GM19193 (cell line): Measurements from ENCODE around the gene KDM4C.

ENCODE experiments used
- POLR2A ChIP-seq: IDR thresholded peaks from 4 replicates; pipeline ENCODE4 v1.6.1; 2011; ENCODE audit not compliant: insufficient read depth, insufficient read length; ENCODE audit errors: extremely low read depth

Gene KDM4C

GRCh38 chr9:7117676-7118561 is 360.1 kb downstream of the KDM4C start:
- no peak for TF ChIP-seq POLR2A

GRCh38 chr9:7118633-7119032 is 360.9 kb downstream of the KDM4C start:
- TF ChIP-seq POLR2A: no peak

DNA sequence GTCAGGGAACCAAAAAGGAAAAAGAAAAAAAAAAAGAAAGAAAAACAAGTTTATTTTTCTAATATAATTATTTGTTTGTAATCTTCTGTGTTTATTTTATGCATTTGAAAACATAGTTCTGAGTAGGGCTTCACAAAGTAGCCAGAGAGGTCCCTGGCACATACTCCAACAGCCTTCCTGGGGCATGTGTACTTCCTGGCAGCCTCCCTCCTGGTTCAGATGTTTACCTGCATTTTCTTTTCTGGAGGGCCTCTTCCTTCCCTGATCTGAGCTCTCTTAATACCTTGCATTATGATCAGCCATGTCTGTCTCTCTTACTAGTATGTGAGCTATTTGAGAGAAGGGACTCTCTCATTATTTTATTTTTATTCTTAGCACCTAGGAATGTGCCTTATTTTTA is 361.8 kb downstream of the KDM4C start:
- TF ChIP-seq POLR2A: no peak

GRCh38 chr9:7121055-7121454 is 363.3 kb downstream of the KDM4C start:
- no peak for TF ChIP-seq POLR2A

DNA sequence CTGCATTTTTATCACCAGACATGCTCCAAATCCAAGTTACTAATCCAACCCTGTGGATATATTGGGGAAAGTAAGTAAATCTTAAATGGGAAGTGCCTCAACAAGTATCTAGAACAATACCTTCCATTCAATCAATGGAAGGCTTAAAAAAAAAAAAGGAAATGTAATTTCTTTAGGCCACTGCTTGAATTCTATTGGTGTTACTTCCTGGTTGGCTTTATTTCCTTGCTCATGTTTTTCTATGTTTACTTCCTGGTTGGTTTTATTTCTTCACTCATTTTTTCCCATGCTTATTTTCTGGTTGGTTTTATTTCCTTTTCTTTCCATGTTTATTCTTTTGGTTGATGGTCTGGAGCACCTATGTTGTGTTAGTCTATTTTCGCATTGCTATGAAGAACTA is 363.9 kb downstream of the KDM4C start:
- TF ChIP-seq POLR2A: no peak

DNA sequence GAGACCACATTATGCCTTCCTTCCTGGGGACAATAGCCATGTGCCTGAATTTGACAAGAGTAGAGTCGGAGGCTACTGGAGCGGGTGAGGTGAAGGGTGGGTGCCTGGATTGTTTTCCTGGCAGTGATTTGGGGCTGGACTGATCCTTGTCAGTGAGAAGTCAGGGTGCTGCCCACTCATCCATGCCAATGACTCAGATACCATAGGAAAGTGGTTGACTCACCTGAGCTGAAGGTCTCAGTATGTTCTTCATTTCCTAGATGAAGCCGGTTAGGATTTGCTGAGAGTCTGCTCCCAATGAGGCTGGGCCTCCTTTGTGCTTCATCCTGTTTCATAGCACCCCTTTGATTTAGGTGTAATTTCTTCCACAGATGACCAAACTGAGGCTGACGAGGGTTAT is 366.0 kb downstream of the KDM4C start:
- TF ChIP-seq POLR2A: no peak

GRCh38 chr9:7125231-7125630 is 367.5 kb downstream of the KDM4C start:
- no peak for TF ChIP-seq POLR2A

GRCh38 chr9:7129391-7129790 is 371.6 kb downstream of the KDM4C start:
- TF ChIP-seq POLR2A: no peak

DNA sequence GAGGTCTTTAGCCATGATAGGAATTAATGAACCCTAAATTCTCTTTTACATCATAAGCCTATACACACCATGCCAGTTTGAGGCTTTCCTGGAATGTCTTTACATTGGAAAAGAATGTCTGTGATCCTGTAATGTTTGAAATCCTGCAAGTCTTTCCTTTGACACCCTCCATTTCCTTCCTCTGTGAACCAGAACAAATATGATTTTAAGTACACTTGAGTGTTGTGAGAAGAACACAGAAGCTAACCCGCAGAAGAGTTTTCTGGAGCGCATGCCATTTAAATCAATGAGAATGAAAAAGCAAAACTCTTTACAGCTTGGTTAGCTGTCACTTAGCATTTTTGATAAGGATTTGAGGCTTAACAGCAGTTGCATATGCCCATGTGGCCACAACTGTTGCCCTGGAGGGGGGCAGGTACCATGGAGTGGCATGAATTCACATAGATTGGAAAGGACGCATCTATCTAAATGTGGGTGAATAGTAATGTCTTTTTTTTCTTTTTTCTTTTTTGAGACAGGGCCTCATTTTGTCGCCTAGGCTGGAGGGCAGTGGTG is 372.6 kb downstream of the KDM4C start:
- TF ChIP-seq POLR2A: no peak

GRCh38 chr9:7132605-7133004 is 374.8 kb downstream of the KDM4C start:
- no peak for TF ChIP-seq POLR2A

- TF ChIP-seq POLR2A: no peak
Observed at GRCh38 chr9:7135735-7136134, 378.0 kb downstream of the KDM4C start.

DNA sequence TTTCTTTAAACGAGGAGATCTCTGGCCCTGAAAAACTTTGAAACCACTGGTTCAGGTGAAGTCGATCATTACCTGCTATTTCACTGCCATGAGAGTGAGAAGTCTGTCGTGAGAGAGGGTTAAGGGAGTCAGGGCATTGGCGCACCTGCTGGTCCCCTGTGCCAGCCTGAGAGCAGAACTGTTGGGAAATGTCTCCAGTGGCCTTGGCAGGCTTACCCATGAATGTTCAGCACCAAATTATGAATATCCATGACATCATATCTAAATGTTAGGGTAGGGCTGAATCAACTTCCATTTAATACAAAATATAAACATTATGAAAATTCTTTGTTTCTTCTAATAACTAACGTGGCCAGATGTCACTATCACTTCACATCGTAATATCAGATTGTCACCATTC is 379.3 kb downstream of the KDM4C start:
- no peak for TF ChIP-seq POLR2A

DNA sequence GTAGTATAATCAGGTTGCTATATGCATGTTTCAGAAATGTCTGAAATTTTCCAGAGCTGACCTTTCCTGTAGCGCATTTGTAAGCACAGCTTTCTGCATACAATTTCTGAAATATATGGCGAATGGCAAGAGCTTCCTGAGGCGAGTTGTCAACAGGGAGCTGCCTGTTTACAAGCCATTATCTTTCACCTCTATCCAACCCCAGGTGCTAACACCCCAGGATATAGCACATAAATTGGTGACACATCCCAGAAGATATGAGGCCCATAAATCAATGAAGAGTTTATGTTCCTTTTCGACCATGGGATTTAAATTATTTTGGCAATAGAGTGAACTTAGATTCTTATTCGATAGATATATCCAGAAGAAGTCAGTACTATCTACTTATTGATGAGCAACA is 379.8 kb downstream of the KDM4C start:
- no peak for TF ChIP-seq POLR2A

GRCh38 chr9:7139886-7140285 is 382.1 kb downstream of the KDM4C start:
- no peak for TF ChIP-seq POLR2A

DNA sequence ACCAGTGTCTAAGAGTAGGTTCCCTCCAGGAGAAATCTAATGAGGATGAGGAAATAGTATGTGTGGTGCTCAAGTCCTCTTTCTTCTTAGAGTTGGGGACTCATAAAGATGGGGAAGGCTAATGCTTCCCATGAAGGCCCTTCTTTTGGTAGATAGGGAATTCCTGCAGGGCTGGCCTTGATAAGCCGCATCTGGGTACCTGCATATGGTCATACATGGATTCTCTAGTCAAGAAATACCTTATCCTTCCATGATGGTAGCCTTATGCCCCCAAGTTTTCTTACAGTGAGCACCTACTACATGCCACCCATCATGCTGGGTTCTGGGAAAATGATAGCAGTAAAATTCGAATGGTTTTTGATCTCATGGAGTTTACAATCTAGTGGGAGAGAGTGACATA is 382.6 kb downstream of the KDM4C start:
- no peak for TF ChIP-seq POLR2A

GRCh38 chr9:7143645-7144200 is 385.9 kb downstream of the KDM4C start:
- TF ChIP-seq POLR2A: no peak
